ENCODE measurements around the gene FKBP4.

The FKBP4 gene

GRCh38 chr12:2811801-2812200 is 17.0 kb downstream of the FKBP4 start:
- no peaks in the 10 kb centered on the region for H3K9me3 ChIP-seq (replicated peaks; ENCODE audit: insufficient read depth, low read length)
- no peak for TF ChIP-seq EZH2phosphoT487 (IDR thresholded peaks at IDR 0.05; ENCODE audit: low read length)
- TF ChIP-seq EZH2 (optimal IDR thresholded peaks at IDR 0.05; ENCODE audit: low read depth, low read length) = no peak
- TF ChIP-seq, protein P1, sequence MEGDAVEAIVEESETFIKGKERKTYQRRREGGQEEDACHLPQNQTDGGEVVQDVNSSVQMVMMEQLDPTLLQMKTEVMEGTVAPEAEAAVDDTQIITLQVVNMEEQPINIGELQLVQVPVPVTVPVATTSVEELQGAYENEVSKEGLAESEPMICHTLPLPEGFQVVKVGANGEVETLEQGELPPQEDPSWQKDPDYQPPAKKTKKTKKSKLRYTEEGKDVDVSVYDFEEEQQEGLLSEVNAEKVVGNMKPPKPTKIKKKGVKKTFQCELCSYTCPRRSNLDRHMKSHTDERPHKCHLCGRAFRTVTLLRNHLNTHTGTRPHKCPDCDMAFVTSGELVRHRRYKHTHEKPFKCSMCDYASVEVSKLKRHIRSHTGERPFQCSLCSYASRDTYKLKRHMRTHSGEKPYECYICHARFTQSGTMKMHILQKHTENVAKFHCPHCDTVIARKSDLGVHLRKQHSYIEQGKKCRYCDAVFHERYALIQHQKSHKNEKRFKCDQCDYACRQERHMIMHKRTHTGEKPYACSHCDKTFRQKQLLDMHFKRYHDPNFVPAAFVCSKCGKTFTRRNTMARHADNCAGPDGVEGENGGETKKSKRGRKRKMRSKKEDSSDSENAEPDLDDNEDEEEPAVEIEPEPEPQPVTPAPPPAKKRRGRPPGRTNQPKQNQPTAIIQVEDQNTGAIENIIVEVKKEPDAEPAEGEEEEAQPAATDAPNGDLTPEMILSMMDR (IDR thresholded peaks at IDR 0.05; ENCODE audit: low read length) = no peak
- H3K27me3 ChIP-seq (replicated peaks; ENCODE audit: insufficient read depth, low read length) = no peaks in the 10 kb centered on the region
- no peaks in the 10 kb centered on the region for H3K9me2 ChIP-seq (replicated peaks; ENCODE audit: insufficient read depth, low read length)
- peak overlapping the region; percentile 94 for H3K9ac ChIP-seq (ENCODE audit: low read length)
- H3K4me1 ChIP-seq (ENCODE audit: low read length) = peaks cover 9% of the 10 kb centered on the region; the same call in 1 of the 2 replicates
- peak overlapping the region; percentile 93; the same call in 1 of the 2 replicates for H3K27ac ChIP-seq (ENCODE audit: low read length)
- H2AFZ ChIP-seq (ENCODE audit: low read length) = peak overlapping the region; percentile 59
- H4K20me1 ChIP-seq (ENCODE audit: insufficient read depth, low read length) = no peaks in the 10 kb centered on the region
- H3K79me2 ChIP-seq (ENCODE audit: low read length) = peaks cover 34% of the 10 kb centered on the region
- no peak for DNase-seq
- H3F3A ChIP-seq (ENCODE audit: insufficient read depth, low read length) = peaks cover 8% of the 10 kb centered on the region; the same call in 1 of the 2 replicates
- H3K4me2 ChIP-seq (ENCODE audit: low read depth, low read length) = peak overlapping the region; percentile 81
- H3K4me3 ChIP-seq (ENCODE audit: low read length) = peak overlapping the region; percentile 94
- no peaks in the 10 kb centered on the region for H3K36me3 ChIP-seq (replicated peaks; ENCODE audit: insufficient read depth, low read length)

- Histone ChIP-seq H3F3A (ENCODE audit: insufficient read depth, low read length) (peaks cover 8% of the 10 kb centered on the region; the same call in 1 of the 2 replicates), H3K4me2 (ENCODE audit: low read depth, low read length) (peak within 1 kb of the TSS; percentile 81), H3K4me3 (ENCODE audit: low read length) (peak within 1 kb of the TSS; percentile 94), H3K4me1 (ENCODE audit: low read length) (peaks cover 9% of the 10 kb centered on the region; the same call in 1 of the 2 replicates), H4K20me1 (ENCODE audit: insufficient read depth, low read length) (no peaks in the 10 kb centered on the region), H3K79me2 (ENCODE audit: low read length) (peaks cover 38% of the 10 kb centered on the region), H3K9ac (ENCODE audit: low read length) (peak within 1 kb of the TSS; percentile 94), H2AFZ (ENCODE audit: low read length) (peak within 1 kb of the TSS; percentile 96), H3K36me3 (replicated peaks; ENCODE audit: insufficient read depth, low read length) (no peaks in the 10 kb centered on the region), H3K9me2 (replicated peaks; ENCODE audit: insufficient read depth, low read length) (no peaks in the 10 kb centered on the region), H3K9me3 (replicated peaks; ENCODE audit: insufficient read depth, low read length) (no peaks in the 10 kb centered on the region), H3K27me3 (replicated peaks; ENCODE audit: insufficient read depth, low read length) (no peaks in the 10 kb centered on the region), H3K27ac (ENCODE audit: low read length) (peak within 1 kb of the TSS; percentile 93)
- TF ChIP-seq, protein P1 (IDR thresholded peaks at IDR 0.05; ENCODE audit: low read length) = no peak
- TF ChIP-seq EZH2phosphoT487 (IDR thresholded peaks at IDR 0.05; ENCODE audit: low read length) (no peak), EZH2 (optimal IDR thresholded peaks at IDR 0.05; ENCODE audit: low read depth, low read length) (no peak)
- peak; percentile 99 for DNase-seq
Measured at GRCh38 chr12:2812290-2813213, 17.8 kb downstream of the FKBP4 start, which contains the start of gene ITFG2. ITFG2 (plus strand) TSS chr12:2812668; CDS start chr12:2812761, 93 bp downstream.

GRCh38 chr12:2813214-2814185 is 18.7 kb downstream of the FKBP4 start:
- peak; percentile 80 for DNase-seq
- peaks cover 38% of the 10 kb centered on the region for H3K79me2 ChIP-seq (ENCODE audit: low read length)
- peaks cover 9% of the 10 kb centered on the region; the same call in 1 of the 2 replicates for H3K4me1 ChIP-seq (ENCODE audit: low read length)
- H2AFZ ChIP-seq (ENCODE audit: low read length) = peak overlapping the region; percentile 96
- H3K27ac ChIP-seq (ENCODE audit: low read length) = peak overlapping the region; percentile 93; the same call in 1 of the 2 replicates
- peak overlapping the region; percentile 94 for H3K4me3 ChIP-seq (ENCODE audit: low read length)
- H4K20me1 ChIP-seq (ENCODE audit: insufficient read depth, low read length) = no peaks in the 10 kb centered on the region
- peaks cover 3% of the 10 kb centered on the region; the same call in 1 of the 2 replicates for H3K36me3 ChIP-seq (replicated peaks; ENCODE audit: insufficient read depth, low read length)
- peak overlapping the region; percentile 69 for H3K4me2 ChIP-seq (ENCODE audit: low read depth, low read length)
- TF ChIP-seq EZH2 (optimal IDR thresholded peaks at IDR 0.05; ENCODE audit: low read depth, low read length) = no peak
- TF ChIP-seq, protein P1 (IDR thresholded peaks at IDR 0.05; ENCODE audit: low read length) = peak; percentile 73
- no peaks in the 10 kb centered on the region for H3K9me3 ChIP-seq (replicated peaks; ENCODE audit: insufficient read depth, low read length)
- H3F3A ChIP-seq (ENCODE audit: insufficient read depth, low read length) = peaks cover 8% of the 10 kb centered on the region; the same call in 1 of the 2 replicates
- H3K9ac ChIP-seq (ENCODE audit: low read length) = peak overlapping the region; percentile 94
- H3K9me2 ChIP-seq (replicated peaks; ENCODE audit: insufficient read depth, low read length) = no peaks in the 10 kb centered on the region
- H3K27me3 ChIP-seq (replicated peaks; ENCODE audit: insufficient read depth, low read length) = no peaks in the 10 kb centered on the region
